Thyroid gland (tissue), 4 donors: ENCODE results near the gene NBAS. TPM values are rescaled to one million over a fixed set of nuclear protein-coding genes. Genes with fewer than 3 reads are reported as not detected.

Experiments used
- DNase-seq, 2 donors: peaks; one replicate each; pipeline ENCODE4 v3.0.0-alpha.2; 2019
- H3K27ac ChIP-seq, 3 donors: fragments of 200-600 bp; sonication (generic); 1 replicate in 2 of 3; 2 replicates in 1 of 3; pipeline ENCODE4 v1.5.1; 2016 to 2019; ENCODE audit warnings: mild to moderate bottlenecking in 1 of 3, moderate library complexity in 1 of 3
- H3K27me3 ChIP-seq: fragments of 200-600 bp; sonication (generic); one replicate; pipeline ENCODE4 v1.5.1; 2019
- H3K36me3 ChIP-seq, 2 donors: fragments of 200-600 bp; sonication (generic); one replicate each; pipeline ENCODE4 v1.5.1; 2016 to 2019
- H3K4me1 ChIP-seq, 2 donors: fragments of 200-600 bp; sonication (generic); one replicate each; pipeline ENCODE4 v1.5.1; 2017 to 2019
- H3K4me3 ChIP-seq, 3 donors: fragments of 200-600 bp; sonication (generic); replicated peaks in 1 of 3; 1 replicate in 2 of 3; 2 replicates in 1 of 3; pipeline ENCODE4 v1.5.1; 2016; ENCODE audit warnings: mild to moderate bottlenecking in 1 of 3
- H3K9me3 ChIP-seq: fragments of 200-600 bp; sonication (generic); one replicate; pipeline ENCODE4 v1.5.1; 2017
- CTCF ChIP-seq, 6 experiments: fragments of 200-600 bp in 3 of 6; fragments of 450-650 bp in 3 of 6; sonication (generic) in 3 of 6; IDR thresholded peaks; one replicate each; pipeline ENCODE4 v1.5.1; 2016 to 2019; ENCODE audit warnings: antibody characterized with exemption in 6 of 6, mild to moderate bottlenecking in 2 of 6, inconsistent platforms in 1 of 6, moderate library complexity in 1 of 6
- POLR2A ChIP-seq, 2 donors: fragments of 450-650 bp; IDR thresholded peaks; one replicate each; pipeline ENCODE4 v1.6.1; 2017; ENCODE audit warnings: antibody characterized with exemption in 2 of 2, mild to moderate bottlenecking in 2 of 2, moderate library complexity in 1 of 2
- WGBS, 2 donors: methylation state at CpG; one replicate each; pipeline ENCODE4 v1.1.5; 2017; 5-methylcytosine and 5-hydroxymethylcytosine counted together
- intact Hi-C: fragments of 100-400 bp; cut with DNase I; formaldehyde crosslinking; loops from one replicate; pipeline ENCODE4 v1.15.1; 2023
- total RNA-seq, 4 donors: library from RNA; depleted of rRNA; stranded (reverse); fragments of >200 nt; gene quantifications; one replicate each; pipeline ENCODE4 v1.2.3, GENCODE V29; 2016

Gene NBAS
- total RNA-seq, 4 donors from 2014 or later: 50.4 to 71.5 (median 54.7) TPM

GRCh38 chr2:15532996-15533395, 28.1 kb downstream of the NBAS start:
- TF ChIP-seq POLR2A (IDR thresholded peaks at IDR 0.05) (no peak), CTCF (IDR thresholded peaks at IDR 0.05) (no peak)

GRCh38 chr2:15531095-15531854, 29.9 kb downstream of the NBAS start:
- H3K4me3 ChIP-seq: no peak overlapping the region
- H3K27me3 ChIP-seq: no peaks in the 10 kb centered on the region
- no peak for TF ChIP-seq CTCF (IDR thresholded peaks at IDR 0.05)
- H3K4me1 ChIP-seq: no peaks in the 10 kb centered on the region
- DNase-seq: no peak
- WGBS, 2 donors: 94 to 96% methylated on average over 7 of the region's 7 CpGs
- intact Hi-C loops: no loop called here
- H3K36me3 ChIP-seq: peaks cover 0 to 11% of the 10 kb centered on the region in 2 donors
- H3K27ac ChIP-seq: no peak overlapping the region
- no peaks in the 10 kb centered on the region for H3K9me3 ChIP-seq

More at GRCh38 chr2:15532996-15533395, 28.1 kb downstream of the NBAS start:
- no peaks in the 10 kb centered on the region for H3K27me3 ChIP-seq
- H3K36me3 ChIP-seq: peaks cover 0 to 11% of the 10 kb centered on the region in 2 donors
- H3K27ac ChIP-seq: no peak overlapping the region
- no peak overlapping the region for H3K4me3 ChIP-seq
- no peaks in the 10 kb centered on the region for H3K4me1 ChIP-seq
- no peaks in the 10 kb centered on the region for H3K9me3 ChIP-seq
- intact Hi-C loops: no loop called here
- DNase-seq: no peak
- WGBS, 2 donors: 91 to 95% methylated on average over 5 of the region's 5 CpGs

- Histone ChIP-seq H3K9me3 (no peaks in the 10 kb centered on the region), H3K4me3 (no peak overlapping the region), H3K27me3 (no peaks in the 10 kb centered on the region), H3K27ac (no peak overlapping the region), H3K4me1 (no peaks in the 10 kb centered on the region), H3K36me3 (peaks cover 0 to 5% of the 10 kb centered on the region in 2 donors)
- no peak for DNase-seq
- TF ChIP-seq POLR2A (IDR thresholded peaks at IDR 0.05) (no peak), CTCF (IDR thresholded peaks at IDR 0.05) (no peak)
- 91 to 95% methylated on average over 6 of the region's 6 CpGs for WGBS, 2 donors
- intact Hi-C loops: no loop called here
Measured at GRCh38 chr2:15527074-15527739, 33.9 kb downstream of the NBAS start.

GRCh38 chr2:15521641-15522181, 39.4 kb downstream of the NBAS start:
- WGBS, 2 donors: 76 to 84% methylated on average over 2 of the region's 2 CpGs
- H3K4me1 ChIP-seq: no peaks in the 10 kb centered on the region

More at GRCh38 chr2:15521641-15522181, 39.4 kb downstream of the NBAS start:
- Histone ChIP-seq H3K27ac (no peak overlapping the region), H3K36me3 (no peaks in the 10 kb centered on the region), H3K4me3 (no peak overlapping the region), H3K9me3 (no peaks in the 10 kb centered on the region), H3K27me3 (no peaks in the 10 kb centered on the region)
- DNase-seq: no peak
- no peak for TF ChIP-seq POLR2A (IDR thresholded peaks at IDR 0.05)
- TF ChIP-seq CTCF (IDR thresholded peaks at IDR 0.05): no peak
- intact Hi-C loops: no loop called here
